Measurements from ENCODE around the gene KRTAP10-12.

- no peak for TF ChIP-seq CREB1 (IDR thresholded peaks at IDR 0.05; ENCODE audit: low read depth)
- no peak for TF ChIP-seq CTCF (IDR thresholded peaks at IDR 0.05 in 2 of 3, conservative IDR thresholded peaks at IDR 0.05 in 1 of 3; ENCODE audit: control insufficient read depth in 2 of 3, extremely low read depth in 1 of 3, insufficient read depth in 1 of 3, low read depth in 3 of 3, low read length in 3 of 3)
- no peak for TF ChIP-seq YY1 (IDR thresholded peaks at IDR 0.05; ENCODE audit: low read depth, low read length)
- no peak for TF ChIP-seq POLR2A (IDR thresholded peaks at IDR 0.05; ENCODE audit: low read depth, low read length)
- no peak for TF ChIP-seq REST (IDR thresholded peaks at IDR 0.05; ENCODE audit: low read depth, low read length)
Observed at GRCh38 chr21:44710294-44710665, 13.3 kb downstream of the KRTAP10-12 start.
